GM12801 (cell line): ENCODE measurements around the gene ZSCAN29.

ENCODE experiments used
- CTCF ChIP-seq: IDR thresholded peaks from one replicate; pipeline ENCODE4 v1.5.1; 2011; ENCODE audit warnings: control low read depth; ENCODE audit not compliant: insufficient read length; ENCODE audit errors: extremely low read depth

ZSCAN29 gene

DNA sequence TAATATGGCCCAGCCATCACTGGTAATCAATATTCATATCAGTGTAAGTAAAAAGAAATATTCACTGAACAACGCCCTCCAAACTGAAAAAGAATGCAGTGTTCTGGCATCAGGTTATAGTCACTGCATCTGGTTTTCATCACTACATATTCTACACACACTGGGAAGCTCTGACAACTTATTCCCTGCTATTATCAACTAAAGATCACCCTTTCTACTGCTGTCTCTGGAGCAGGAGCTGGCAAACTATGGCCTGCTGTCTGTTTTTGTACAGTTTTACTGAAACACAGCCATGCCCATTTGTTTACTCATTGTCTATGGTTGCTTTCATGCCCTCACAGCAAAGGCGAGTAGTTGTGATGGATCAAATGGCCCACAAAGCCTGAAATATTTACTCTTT lies 35.3 kb upstream of the ZSCAN29 start:
- no peak for TF ChIP-seq CTCF

- no peak for TF ChIP-seq CTCF
Measured at GRCh38 chr15:43404130-43404529, 33.3 kb upstream of the ZSCAN29 start.

DNA sequence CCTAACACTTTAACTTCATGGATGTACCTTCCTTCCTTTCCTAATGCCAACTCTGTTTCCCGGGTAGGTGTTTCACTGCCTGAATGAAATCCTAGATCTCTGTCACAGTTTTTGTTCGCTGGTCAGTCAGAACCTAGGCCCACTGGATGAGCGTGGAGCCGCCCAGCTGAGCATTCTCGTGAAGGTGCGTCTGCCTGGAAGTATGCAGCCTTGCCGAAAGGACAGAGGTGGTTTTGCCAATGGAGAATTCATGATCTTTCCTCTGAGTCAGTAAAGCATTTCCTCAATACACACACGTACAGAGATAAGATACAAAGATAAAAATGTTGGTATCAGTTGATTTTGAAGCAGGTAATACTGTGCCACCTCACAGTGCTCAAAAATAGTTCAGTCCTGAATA lies 32.8 kb upstream of the ZSCAN29 start:
- no peak for TF ChIP-seq CTCF

DNA sequence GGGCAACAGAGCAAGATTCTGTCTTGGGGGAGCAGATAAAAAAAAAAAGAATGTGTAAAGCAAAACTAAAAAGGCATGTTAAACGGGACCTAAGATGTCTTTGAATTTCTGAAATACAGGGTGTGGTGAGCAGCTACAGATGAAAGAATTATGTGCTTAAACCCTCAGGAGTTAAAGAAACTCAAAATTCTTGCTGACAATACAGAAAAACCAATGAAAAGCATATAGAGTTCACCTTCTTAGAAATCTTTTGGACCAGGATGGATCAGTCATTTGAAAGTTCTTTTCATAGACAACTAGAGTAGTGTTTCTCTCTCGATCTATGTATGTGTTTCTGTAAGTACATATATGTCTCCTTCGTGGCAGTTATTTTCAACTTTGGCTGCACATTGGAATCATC lies 31.4 kb upstream of the ZSCAN29 start:
- no peak for TF ChIP-seq CTCF

DNA sequence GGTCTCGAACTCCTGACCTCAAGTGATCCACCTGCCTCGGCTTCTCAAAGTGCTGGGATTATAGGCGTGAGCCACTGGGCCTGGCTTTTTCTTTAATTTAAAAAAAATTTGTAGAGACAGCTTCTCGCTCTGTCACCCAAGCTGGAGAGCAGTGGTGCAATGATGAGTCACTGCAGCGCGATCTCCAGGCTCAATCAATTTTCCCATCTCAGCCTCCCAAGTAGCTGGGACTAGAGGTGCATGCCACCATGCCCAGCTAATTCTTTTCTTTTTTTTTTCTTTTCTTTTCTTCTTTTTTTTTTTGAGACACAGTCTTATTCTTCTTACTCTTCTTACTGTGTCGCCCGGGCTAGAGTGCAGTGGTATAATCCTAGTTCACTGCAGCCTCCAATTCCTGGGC lies 19.9 kb upstream of the ZSCAN29 start:
- TF ChIP-seq CTCF: no peak

DNA sequence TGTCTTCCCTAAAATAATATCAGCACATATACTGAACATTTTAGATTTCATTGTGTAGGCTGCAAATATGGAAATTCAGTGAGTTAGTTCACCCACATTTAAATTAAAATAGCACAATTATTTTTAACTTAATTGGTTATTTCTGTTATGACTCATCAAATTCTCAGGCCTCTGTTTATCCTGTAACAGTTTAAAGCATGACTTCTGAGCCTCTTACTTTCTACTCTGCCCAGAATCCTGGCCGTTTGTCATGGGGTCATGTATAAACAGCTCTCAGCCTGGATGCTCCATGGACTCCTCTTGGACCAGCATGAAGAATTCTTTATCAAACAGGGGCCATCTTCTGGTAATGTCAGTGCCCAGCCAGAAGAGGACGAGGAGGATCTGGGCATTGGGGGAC lies 12.2 kb upstream of the ZSCAN29 start:
- TF ChIP-seq CTCF: no peak

- TF ChIP-seq CTCF: no peak
Measured at GRCh38 chr15:43382310-43382709, 11.5 kb upstream of the ZSCAN29 start.

DNA sequence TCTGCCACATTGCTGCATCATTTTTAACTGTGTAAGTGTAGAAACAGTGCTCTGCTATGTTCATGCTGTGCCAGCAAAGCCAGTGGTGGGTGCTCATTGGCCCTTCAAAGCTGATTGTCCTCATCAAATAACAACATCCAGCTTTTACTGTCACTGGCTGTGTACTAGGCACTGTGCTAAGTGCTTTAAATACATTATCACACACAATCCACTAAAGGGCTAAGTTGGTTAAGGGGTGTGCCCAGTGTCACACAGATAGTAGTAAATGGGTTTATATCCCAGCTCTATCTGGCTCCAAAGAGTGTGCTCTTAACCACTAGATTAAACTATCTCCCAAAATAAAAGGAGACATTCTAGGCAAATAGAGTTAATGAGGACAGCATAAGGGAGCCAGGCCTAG lies 7.8 kb upstream of the ZSCAN29 start:
- TF ChIP-seq CTCF: no peak
